HG03108 (cell line): ENCODE data around the gene THAP7.

Experiments used
- ATAC-seq: cut with Tn5 transposase; IDR thresholded peaks from one replicate; pipeline ENCODE4 v1.9.1; 2021; ENCODE audit warnings: moderate library complexity; ENCODE audit not compliant: unreplicated experiment

THAP7 gene

GRCh38 chr22:21031545-21032036 is 29.7 kb upstream of the THAP7 start:
- ATAC-seq, result no peak

GRCh38 chr22:21030621-21031544 is 29.0 kb upstream of the THAP7 start:
- ATAC-seq, result no peak

- ATAC-seq, result no peak
Measured at GRCh38 chr22:21030032-21030431, 28.1 kb upstream of the THAP7 start.

GRCh38 chr22:21029486-21030025 is 27.6 kb upstream of the THAP7 start:
- ATAC-seq, result no peak

- no peak for ATAC-seq
Measured at GRCh38 chr22:21028277-21029251, 26.6 kb upstream of the THAP7 start.

- ATAC-seq, result no peak
Measured at GRCh38 chr22:21026783-21027692, 25.1 kb upstream of the THAP7 start.

GRCh38 chr22:21025763-21026755 is 24.1 kb upstream of the THAP7 start:
- no peak for ATAC-seq

- no peak for ATAC-seq
Measured at GRCh38 chr22:21025266-21025665, 23.3 kb upstream of the THAP7 start.

GRCh38 chr22:21022955-21023614 is 21.2 kb upstream of the THAP7 start:
- ATAC-seq, result no peak

GRCh38 chr22:21022507-21022906 is 20.6 kb upstream of the THAP7 start:
- ATAC-seq, result no peak

GRCh38 chr22:21020802-21021429 is 19.0 kb upstream of the THAP7 start:
- no peak for ATAC-seq

GRCh38 chr22:21018314-21018713 is 16.4 kb upstream of the THAP7 start:
- no peak for ATAC-seq

- no peak for ATAC-seq
Measured at GRCh38 chr22:21016644-21017420, 14.9 kb upstream of the THAP7 start.

- ATAC-seq, result no peak
Measured at GRCh38 chr22:21015466-21016006, 13.6 kb upstream of the THAP7 start.

GRCh38 chr22:21014726-21015465 is 13.0 kb upstream of the THAP7 start, which contains the start of gene P2RX6:
P2RX6 (plus strand) TSS chr22:21015165; CDS start chr22:21015175, 10 bp downstream.
- ATAC-seq, result no peak

GRCh38 chr22:21014202-21014725 is 12.3 kb upstream of the THAP7 start:
- peak; percentile 77 for ATAC-seq
